ENCODE results near the gene FAF2.

FAF2 gene

GRCh38 chr5:176507911-176508310 is 59.7 kb downstream of the FAF2 start:
- no peak for DNase-seq (ENCODE audit: low spot score)

GRCh38 chr5:176508603-176509002 is 60.4 kb downstream of the FAF2 start:
- no peak for DNase-seq (ENCODE audit: low spot score)

GRCh38 chr5:176513788-176514187 is 65.6 kb downstream of the FAF2 start:
- DNase-seq (ENCODE audit: low spot score): no peak

GRCh38 chr5:176514244-176514950 is 66.2 kb downstream of the FAF2 start:
- no peak for DNase-seq (ENCODE audit: low spot score)

- no peak for DNase-seq (ENCODE audit: low spot score)
Measured at GRCh38 chr5:176515396-176515795, 67.2 kb downstream of the FAF2 start.

GRCh38 chr5:176517053-176517661 is 69.0 kb downstream of the FAF2 start:
- no peak for DNase-seq (ENCODE audit: low spot score)

- no peak for DNase-seq (ENCODE audit: low spot score)
Measured at GRCh38 chr5:176519810-176520720, 71.9 kb downstream of the FAF2 start.

- DNase-seq (ENCODE audit: low spot score): no peak
Measured at GRCh38 chr5:176521286-176521685, 73.1 kb downstream of the FAF2 start.

GRCh38 chr5:176521699-176522263 is 73.6 kb downstream of the FAF2 start:
- no peak for DNase-seq (ENCODE audit: low spot score)

GRCh38 chr5:176524138-176524537 is 76.0 kb downstream of the FAF2 start:
- DNase-seq (ENCODE audit: low spot score): no peak

- no peak for DNase-seq (ENCODE audit: low spot score)
Measured at GRCh38 chr5:176524987-176525386, 76.8 kb downstream of the FAF2 start.

- no peak for DNase-seq (ENCODE audit: low spot score)
Measured at GRCh38 chr5:176525677-176526076, 77.5 kb downstream of the FAF2 start.

GRCh38 chr5:176526462-176526861 is 78.3 kb downstream of the FAF2 start:
- no peak for DNase-seq (ENCODE audit: low spot score)

- no peak for DNase-seq (ENCODE audit: low spot score)
Measured at GRCh38 chr5:176527246-176528222, 79.3 kb downstream of the FAF2 start.

GRCh38 chr5:176528301-176528700 is 80.1 kb downstream of the FAF2 start:
- DNase-seq (ENCODE audit: low spot score): no peak

- no peak for DNase-seq (ENCODE audit: low spot score)
Measured at GRCh38 chr5:176528761-176529115, 80.6 kb downstream of the FAF2 start.

- DNase-seq (ENCODE audit: low spot score): no peak
Measured at GRCh38 chr5:176529116-176529740, 81.0 kb downstream of the FAF2 start.

GRCh38 chr5:176529741-176530141 is 81.6 kb downstream of the FAF2 start:
- no peak for DNase-seq (ENCODE audit: low spot score)

GRCh38 chr5:176530393-176530982 is 82.3 kb downstream of the FAF2 start:
- no peak for DNase-seq (ENCODE audit: low spot score)
